ENCODE data around the gene ABCC12.
"Not testable (repeated sequence)": the region's sequence is repeated elsewhere in the genome, so short reads cannot be mapped to it uniquely, and the experiment has no call there.

Gene ABCC12

GRCh38 chr16:48155926-48156789 is at the start of gene ABCC12:
Gene ABCC12 (minus strand): TSS chr16:48155993. CDS start chr16:48146424, 9,569 bp downstream.
- no peak for DNase-seq (ENCODE audit: low read depth in 2 of 2)

DNA sequence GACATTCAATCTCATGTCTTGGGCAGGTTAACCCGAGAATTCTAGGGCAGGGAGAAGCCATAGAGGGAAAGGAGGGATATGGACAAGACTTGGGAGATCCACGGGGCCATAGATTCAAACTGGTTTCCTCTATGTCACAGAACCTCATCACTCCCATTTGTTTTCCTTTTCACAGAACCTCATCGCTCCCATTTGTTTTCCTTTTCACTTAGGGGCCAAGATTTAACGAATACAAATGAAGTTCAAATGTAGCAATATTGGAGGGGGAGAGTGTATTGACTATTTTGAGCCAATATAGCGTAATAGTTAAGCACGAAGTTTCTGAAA is 49.0 kb upstream of the ABCC12 start:
- DNase-seq (ENCODE audit: low read depth in 2 of 2), result no peak

GRCh38 chr16:48203974-48204824 is 48.4 kb upstream of the ABCC12 start:
- no peak for DNase-seq (ENCODE audit: low read depth in 2 of 2)

DNA sequence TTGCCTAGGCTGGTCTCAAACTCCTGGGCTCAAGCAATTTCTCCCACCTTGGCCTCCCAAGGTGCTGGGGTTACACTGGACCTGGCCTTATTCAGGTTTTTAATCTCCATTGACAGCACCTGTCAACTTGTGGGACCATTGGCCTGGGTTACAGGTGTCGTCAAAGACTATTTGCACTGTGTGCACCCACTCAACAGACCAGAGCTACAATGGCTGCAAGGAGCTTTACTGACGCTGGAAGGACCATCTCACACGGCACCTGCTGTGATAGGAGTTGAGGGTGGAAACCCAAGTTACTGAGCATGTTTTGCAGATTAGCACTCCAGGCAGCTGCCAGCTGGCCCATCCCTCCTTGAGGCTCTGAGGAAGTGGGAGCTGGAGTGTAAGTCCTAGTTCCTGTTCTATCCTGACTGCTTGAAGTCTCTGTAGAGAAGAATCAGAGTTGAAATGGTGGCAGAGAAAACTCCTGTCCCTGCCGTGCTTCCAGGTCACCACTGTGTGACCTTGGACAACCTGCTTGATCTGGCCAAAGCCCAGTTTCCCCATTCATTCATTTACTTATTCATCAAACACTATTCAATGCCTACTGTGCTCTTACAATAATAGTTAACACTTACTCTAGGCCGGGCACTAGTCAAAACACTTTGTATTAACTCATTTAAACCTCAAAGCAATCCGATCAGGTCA is 45.9 kb upstream of the ABCC12 start:
- DNase-seq (ENCODE audit: low read depth in 2 of 2), result no peak

- no peak for DNase-seq (ENCODE audit: low read depth in 2 of 2)
Measured at GRCh38 chr16:48197294-48197693, 41.5 kb upstream of the ABCC12 start.

DNA sequence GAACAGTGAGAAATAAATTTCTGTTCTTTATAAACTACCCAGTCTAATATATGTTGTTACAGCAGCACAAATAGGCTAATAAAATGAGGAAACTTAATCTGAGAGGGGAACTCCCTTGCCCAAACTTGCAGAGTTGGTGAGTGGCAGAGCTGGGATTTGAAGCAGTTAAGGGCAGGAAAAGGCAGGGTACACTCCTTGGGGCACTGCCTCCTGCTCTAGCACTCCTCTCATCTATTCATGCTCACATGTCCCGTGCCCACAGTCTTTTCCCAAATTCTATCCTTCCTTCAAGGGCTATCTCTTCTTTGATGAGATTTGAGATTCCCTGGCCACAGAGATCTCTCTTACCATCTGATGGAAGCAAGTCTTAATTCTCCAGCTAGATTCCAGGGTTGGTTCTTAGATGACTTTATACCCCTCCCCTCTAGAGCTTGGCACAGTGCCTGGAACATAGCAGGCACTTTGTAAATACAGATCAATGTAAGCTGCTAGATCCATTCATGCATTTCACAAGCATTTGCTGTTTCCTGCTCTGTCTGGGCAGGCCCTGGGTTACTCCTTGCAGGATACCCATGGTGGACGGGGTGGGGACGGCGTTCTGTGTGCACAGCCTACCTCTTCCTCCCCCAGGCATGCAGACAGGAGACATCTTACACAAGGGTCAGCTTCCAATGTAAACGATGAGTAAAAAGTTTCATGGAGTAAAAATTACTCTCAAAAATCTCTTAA is 39.2 kb upstream of the ABCC12 start:
- DNase-seq (ENCODE audit: low read depth in 2 of 2), result no peak

DNA sequence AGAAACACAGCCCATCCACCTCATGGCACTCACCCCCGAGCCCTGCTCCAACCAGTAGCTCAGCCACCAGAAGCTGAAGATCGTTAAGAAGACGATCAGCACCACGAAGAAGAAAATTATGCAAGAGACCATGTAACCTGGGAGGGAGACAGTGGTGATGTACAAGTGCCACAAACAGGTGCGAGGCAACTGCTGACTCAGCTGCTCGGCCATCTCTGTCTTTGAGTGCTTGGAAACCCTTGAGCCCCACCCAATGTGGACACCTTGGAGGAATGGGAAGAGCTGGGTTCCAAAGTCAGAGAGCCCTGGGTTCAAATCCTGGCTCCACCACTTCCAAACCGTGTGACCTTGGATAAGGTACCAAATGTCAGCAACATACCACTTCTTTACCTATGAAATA is 38.1 kb upstream of the ABCC12 start:
- DNase-seq (ENCODE audit: low read depth in 2 of 2), result no peak

- no peak for DNase-seq (ENCODE audit: low read depth in 2 of 2)
Measured at GRCh38 chr16:48188449-48189102, 32.8 kb upstream of the ABCC12 start.

- no peak for DNase-seq (ENCODE audit: low read depth in 2 of 2)
Measured at GRCh38 chr16:48187779-48188178, 32.0 kb upstream of the ABCC12 start.

DNA sequence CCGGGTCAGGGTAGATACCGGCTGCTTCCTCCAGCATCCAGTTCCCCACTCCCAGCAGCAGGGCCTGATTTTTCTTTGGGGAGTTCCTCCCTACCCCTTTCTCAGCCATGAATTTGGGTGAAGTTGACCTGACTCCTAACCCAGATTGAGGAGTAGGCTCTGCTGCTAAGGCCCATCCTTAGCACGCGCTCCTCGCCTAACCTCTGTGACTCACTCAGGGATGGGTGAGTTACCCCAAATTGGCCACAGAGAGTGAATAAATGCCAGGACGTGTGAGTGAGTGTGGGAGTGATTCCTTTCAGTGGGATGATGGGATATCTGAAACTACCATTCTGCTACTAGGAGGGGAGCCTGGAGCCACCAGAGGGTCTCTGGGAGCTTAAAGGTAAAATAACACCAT is 28.9 kb upstream of the ABCC12 start:
- DNase-seq (ENCODE audit: low read depth in 2 of 2), result no peak

GRCh38 chr16:48182979-48183537 is 27.3 kb upstream of the ABCC12 start:
- DNase-seq (ENCODE audit: low read depth in 2 of 2), result no peak

DNA sequence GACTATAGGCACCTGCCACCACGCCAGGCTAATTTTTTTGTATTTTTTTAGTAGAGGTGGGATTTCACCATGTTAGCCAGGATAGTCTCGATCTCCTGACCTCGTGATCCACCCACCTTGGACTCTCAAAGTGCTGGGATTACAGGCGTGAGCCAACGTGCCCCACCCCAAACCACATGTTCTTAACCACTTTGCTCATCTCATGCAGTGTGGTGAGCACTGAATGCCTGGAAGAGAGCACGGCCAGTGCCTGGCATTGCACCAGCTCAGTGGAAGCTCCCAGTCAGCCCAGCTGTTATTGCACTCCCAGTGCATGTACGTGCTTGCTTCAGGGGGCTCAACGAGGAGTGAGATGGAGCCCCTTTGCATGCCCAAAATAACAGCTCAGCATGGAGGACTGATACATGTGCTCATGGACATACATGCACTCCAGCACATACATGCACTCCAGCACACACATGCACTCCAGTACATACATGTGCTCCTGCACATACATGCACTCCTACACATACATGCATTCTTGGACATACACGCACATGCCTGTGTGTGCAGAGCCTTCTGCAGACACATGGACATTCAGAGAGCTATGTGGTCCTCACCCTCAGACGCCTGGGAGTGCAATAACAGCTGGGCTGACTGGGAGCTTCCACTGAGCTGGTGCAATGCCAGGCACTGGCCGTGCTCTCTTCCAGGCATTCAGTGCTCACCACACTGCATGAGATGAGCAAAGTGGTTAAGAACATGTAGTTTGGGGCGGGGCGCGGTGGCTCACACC is 26.1 kb upstream of the ABCC12 start:
- DNase-seq (ENCODE audit: low read depth in 2 of 2), result not testable (repeated sequence)

- no peak for DNase-seq (ENCODE audit: low read depth in 2 of 2)
Measured at GRCh38 chr16:48180868-48181480, 25.2 kb upstream of the ABCC12 start.

DNA sequence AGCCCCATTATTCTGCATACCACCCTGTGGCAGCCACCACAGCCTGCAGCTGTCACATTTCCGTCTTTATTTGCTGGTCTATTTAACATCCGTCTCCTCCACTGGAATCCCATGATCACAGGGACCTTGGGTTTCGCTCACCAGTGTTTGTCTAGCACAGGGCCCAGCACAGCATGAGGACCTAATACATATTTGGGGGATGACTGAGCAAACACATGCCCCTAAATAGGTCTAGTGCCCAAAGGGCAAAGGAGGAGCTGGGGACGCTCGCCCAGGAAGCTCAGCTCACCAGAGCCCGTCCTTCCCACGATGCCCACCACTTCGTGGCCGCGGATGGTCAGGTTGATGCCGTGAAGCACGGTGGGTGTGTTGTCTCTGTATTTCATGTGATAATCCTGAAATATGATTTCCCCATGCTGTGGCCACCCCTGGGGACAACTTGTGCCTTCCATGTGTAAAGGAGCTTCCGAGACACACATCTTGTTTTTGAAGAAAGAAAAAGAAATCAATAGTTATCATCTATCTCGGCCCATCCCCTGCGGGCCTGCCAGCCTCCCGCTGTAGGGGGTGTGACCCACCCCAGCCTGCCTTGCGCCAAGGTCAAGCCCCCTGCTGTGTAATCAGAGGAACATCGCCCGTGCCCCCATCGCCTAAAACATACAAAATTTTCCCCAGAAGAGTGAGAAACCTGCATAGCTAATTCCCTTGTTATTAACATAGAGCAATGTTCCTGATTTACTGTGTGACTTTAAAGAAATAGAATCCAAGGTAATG is 21.0 kb upstream of the ABCC12 start:
- no peak for DNase-seq (ENCODE audit: low read depth in 2 of 2)

DNA sequence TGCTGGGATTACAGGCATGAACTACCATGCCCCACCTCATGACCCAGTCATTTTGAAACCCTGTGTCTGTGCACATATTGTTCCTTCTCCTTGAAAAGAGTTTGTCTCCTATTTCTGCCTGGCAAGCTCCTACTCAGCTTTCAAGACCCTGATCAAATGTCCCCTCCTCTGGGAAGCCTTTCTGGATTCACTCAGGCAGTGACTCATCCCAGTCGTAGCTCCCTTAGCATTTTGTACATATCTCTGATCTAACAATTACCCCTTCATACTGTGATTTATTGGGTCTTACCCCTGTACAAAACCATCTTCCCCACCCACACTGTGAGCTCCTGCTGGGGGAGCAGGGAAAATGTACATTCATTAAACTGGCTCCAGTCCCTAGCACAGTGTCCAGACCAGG is 18.1 kb upstream of the ABCC12 start:
- no peak for DNase-seq (ENCODE audit: low read depth in 2 of 2)

GRCh38 chr16:48172682-48173081 is 16.9 kb upstream of the ABCC12 start:
- no peak for DNase-seq (ENCODE audit: low read depth in 2 of 2)

DNA sequence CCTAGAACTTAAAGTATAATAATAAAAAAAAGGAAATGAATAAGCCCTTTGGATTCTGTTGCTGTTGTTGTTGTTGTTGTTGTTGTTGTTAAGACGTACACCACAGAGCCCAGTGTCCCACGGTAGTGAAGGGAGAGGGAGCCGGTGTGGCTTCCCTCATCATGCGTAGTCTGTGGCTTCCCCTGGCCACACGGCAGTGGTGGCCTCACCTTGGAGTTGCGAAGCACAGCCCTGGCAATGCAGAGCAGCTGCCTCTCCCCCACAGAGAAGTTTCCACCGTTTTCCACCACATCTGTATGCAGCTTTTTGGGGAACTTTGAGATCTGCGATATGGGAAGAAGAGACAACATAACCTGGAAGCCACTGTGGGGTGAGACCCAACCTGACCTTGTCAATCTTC is 14.1 kb upstream of the ABCC12 start:
- DNase-seq (ENCODE audit: low read depth in 2 of 2), result no peak

DNA sequence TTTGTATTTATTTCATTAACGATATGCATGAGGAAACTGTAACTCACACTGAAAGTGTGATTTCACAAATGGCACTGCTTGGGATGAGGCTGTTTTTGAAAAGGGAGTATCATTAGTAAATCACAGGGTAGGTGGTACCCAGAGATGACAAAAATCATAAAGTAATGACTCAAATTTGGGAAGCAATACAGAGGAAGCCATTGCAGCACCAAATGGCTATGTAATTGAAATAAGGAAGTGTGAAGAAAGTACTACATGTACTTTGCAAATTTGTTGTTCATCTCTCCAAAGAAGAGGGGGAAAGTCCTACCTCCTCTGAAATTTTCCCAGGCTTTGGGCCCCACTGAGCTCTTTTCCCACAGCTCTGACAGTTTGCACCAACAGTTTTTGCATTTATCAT is 12.3 kb upstream of the ABCC12 start:
- DNase-seq (ENCODE audit: low read depth in 2 of 2), result no peak

- DNase-seq (ENCODE audit: low read depth in 2 of 2), result not testable (repeated sequence)
Measured at GRCh38 chr16:48166617-48167016, 10.8 kb upstream of the ABCC12 start.
